Endodermal cell (in vitro differentiated cells): ENCODE data around the gene MTMR4. TPM values are rescaled to one million over a fixed set of nuclear protein-coding genes. Genes with fewer than 3 reads are reported as not detected.

Experiments used
- DNase-seq: peaks from one replicate; pipeline ENCODE4 v3.0.0-alpha.2; 2017
- H3K27ac ChIP-seq: 2 replicates; pipeline ENCODE4 v1.5.1; 2013; ENCODE audit warnings: mild to moderate bottlenecking, low read depth, low read length, moderate library complexity
- H3K27me3 ChIP-seq: 2 replicates; pipeline ENCODE4 v1.6.1; 2013; ENCODE audit warnings: mild to moderate bottlenecking, low read length, moderate library complexity; ENCODE audit not compliant: insufficient read depth, control insufficient read depth, poor library complexity, severe bottlenecking
- H3K36me3 ChIP-seq: 2 replicates; pipeline ENCODE4 v1.7.0; 2013; ENCODE audit warnings: mild to moderate bottlenecking, low read length, moderate library complexity; ENCODE audit not compliant: control insufficient read depth, insufficient read depth
- H3K4me1 ChIP-seq: one replicate; pipeline ENCODE4 v1.7.0; 2013; ENCODE audit warnings: low read length; ENCODE audit not compliant: control insufficient read depth, insufficient read depth
- H3K4me3 ChIP-seq: 2 replicates; pipeline ENCODE4 v1.5.1; 2013; ENCODE audit warnings: mild to moderate bottlenecking, low read length, moderate library complexity
- H3K9ac ChIP-seq: 2 replicates; pipeline ENCODE4 v1.6.1; 2013; ENCODE audit warnings: mild to moderate bottlenecking, low read length, moderate library complexity; ENCODE audit not compliant: poor library complexity, severe bottlenecking; ENCODE audit errors: extremely low read depth
- H3K9me3 ChIP-seq: 2 replicates; pipeline ENCODE4 v1.6.1; 2013; ENCODE audit warnings: mild to moderate bottlenecking, low read length, moderate library complexity; ENCODE audit not compliant: control insufficient read depth
- H3K27ac Mint-ChIP-seq: 2 replicates; pipeline ENCODE4 v1.8.0; 2020; ENCODE audit warnings: mixed read lengths
- H3K27me3 Mint-ChIP-seq: 2 replicates; pipeline ENCODE4 v1.8.0; 2021; ENCODE audit warnings: mild to moderate bottlenecking, mixed read lengths; ENCODE audit not compliant: insufficient read depth
- H3K36me3 Mint-ChIP-seq: 2 replicates; pipeline ENCODE4 v1.8.0; 2020; ENCODE audit warnings: low read depth, mixed read lengths
- H3K4me1 Mint-ChIP-seq: 2 replicates; pipeline ENCODE4 v1.8.0; 2020; ENCODE audit warnings: mixed read lengths
- H3K4me3 Mint-ChIP-seq: 2 replicates; pipeline ENCODE4 v1.8.0; 2020; ENCODE audit warnings: mild to moderate bottlenecking, moderate library complexity, mixed read lengths
- H3K9me3 Mint-ChIP-seq: 2 replicates; pipeline ENCODE4 v1.8.0; 2020; ENCODE audit warnings: mild to moderate bottlenecking, mixed read lengths
- WGBS, 2 experiments: methylation state at CpG; one replicate each; pipeline versions ENCODE4 v1.1.5 to v1.1.7; 2013; ENCODE audit warnings: missing lambda C conversion rate in 2 of 2, mixed read lengths in 1 of 2; ENCODE audit not compliant: insufficient coverage in 1 of 2, insufficient read length in 1 of 2; 5-methylcytosine and 5-hydroxymethylcytosine counted together
- total RNA-seq, 2 donors: library from RNA; stranded (reverse); fragmentation: NEBNext Ultra II Directional in 1 of 2; extraction: Animal tissue kit (Norgen Biotek cat#: 25700) in 1 of 2; gene quantifications; 2 replicates in 1 of 2; 3 replicates in 1 of 2; pipeline ENCODE4 v1.2.1, GENCODE V29; 2021
- TF ChIP-seq, protein P1 (sequence below): fragments of 200-600 bp; sonication (generic); conservative IDR thresholded peaks from 2 replicates; pipeline ENCODE4 v1.5.0; 2021; ENCODE audit warnings: antibody characterized with exemption, mild to moderate bottlenecking

MTMR4 gene
- total RNA-seq, 2 donors from 2014 or later: 39.4 to 52.9 TPM

GRCh38 chr17:58535431-58535830 lies 21.0 kb upstream of the MTMR4 start:
- no peak overlapping the region for H3K27ac ChIP-seq
- no peaks in the 10 kb centered on the region for H3K36me3 ChIP-seq
- Mint-ChIP-seq H3K27ac (no peak overlapping the region), H3K4me3 (no peak overlapping the region), H3K27me3 (peaks cover 59% of the 10 kb centered on the region), H3K9me3 (no peaks in the 10 kb centered on the region), H3K36me3 (no peaks in the 10 kb centered on the region), H3K4me1 (peaks cover 7% of the 10 kb centered on the region)
- H3K4me1 ChIP-seq: no peaks in the 10 kb centered on the region
- no peak overlapping the region for H3K9ac ChIP-seq
- H3K27me3 ChIP-seq: peaks cover 51% of the 10 kb centered on the region
- no peak for DNase-seq
- no peaks in the 10 kb centered on the region for H3K9me3 ChIP-seq
- H3K4me3 ChIP-seq: no peak overlapping the region
- TF ChIP-seq, protein P1, sequence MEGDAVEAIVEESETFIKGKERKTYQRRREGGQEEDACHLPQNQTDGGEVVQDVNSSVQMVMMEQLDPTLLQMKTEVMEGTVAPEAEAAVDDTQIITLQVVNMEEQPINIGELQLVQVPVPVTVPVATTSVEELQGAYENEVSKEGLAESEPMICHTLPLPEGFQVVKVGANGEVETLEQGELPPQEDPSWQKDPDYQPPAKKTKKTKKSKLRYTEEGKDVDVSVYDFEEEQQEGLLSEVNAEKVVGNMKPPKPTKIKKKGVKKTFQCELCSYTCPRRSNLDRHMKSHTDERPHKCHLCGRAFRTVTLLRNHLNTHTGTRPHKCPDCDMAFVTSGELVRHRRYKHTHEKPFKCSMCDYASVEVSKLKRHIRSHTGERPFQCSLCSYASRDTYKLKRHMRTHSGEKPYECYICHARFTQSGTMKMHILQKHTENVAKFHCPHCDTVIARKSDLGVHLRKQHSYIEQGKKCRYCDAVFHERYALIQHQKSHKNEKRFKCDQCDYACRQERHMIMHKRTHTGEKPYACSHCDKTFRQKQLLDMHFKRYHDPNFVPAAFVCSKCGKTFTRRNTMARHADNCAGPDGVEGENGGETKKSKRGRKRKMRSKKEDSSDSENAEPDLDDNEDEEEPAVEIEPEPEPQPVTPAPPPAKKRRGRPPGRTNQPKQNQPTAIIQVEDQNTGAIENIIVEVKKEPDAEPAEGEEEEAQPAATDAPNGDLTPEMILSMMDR: no peak
- WGBS, 2 experiments: 88% methylated on average over 2 of the region's 2 CpGs

DNA sequence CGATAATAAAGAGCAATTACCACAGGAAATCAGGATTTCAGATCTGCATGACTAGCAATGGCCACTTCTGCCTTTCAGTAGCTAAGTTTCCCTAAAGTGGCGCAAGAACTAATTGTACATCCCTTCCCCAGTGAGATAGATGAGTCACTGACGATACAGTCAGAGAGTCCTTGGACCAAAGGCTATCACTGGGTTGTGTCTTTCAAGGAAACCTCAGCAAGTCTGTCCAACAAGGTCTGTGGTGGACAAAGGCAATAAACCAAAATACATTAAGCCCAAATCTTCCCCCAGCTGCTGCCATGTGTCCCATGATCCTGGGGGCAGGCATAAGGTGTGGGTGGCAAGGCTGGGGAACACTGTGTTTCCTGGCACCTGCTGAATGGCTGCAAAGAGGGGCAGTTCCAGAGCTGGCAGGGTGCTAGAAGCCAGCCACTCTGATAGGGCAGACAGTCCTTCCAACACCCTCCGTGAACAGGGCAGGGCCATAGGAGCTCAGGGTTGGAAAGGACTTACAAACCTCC lies 20.5 kb upstream of the MTMR4 start:
- peaks cover 55% of the 10 kb centered on the region for H3K27me3 ChIP-seq
- WGBS, 2 experiments: 84 to 91% methylated on average over 4 of the region's 4 CpGs

DNA sequence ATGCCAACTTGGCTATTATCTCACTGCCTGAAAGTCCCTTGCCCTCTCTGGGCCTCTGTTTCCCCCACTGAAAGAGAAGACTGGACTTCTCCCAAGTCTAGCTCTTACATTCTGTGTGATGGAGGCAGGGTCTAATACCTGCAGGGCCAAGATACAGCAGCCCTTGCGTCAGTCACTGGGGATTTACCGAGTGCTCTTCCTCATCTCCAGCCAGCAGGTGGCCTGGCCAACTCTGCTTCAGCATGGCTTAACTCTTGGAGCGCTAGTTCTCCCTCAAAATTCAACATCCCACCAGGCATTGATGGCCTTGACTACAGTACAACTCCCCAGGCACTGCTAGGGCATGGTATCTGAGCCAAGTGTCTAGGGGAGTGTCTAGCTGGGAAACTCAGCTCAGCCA lies 19.9 kb upstream of the MTMR4 start:
- WGBS, 2 experiments: 75 to 81% methylated on average over 3 of the region's 3 CpGs
- Mint-ChIP-seq H3K27ac (no peak overlapping the region), H3K27me3 (peaks cover 68% of the 10 kb centered on the region), H3K36me3 (no peaks in the 10 kb centered on the region), H3K9me3 (no peaks in the 10 kb centered on the region), H3K4me3 (no peak overlapping the region), H3K4me1 (peaks cover 7% of the 10 kb centered on the region)
- Histone ChIP-seq H3K9me3 (no peaks in the 10 kb centered on the region), H3K27me3 (peaks cover 55% of the 10 kb centered on the region), H3K4me3 (no peak overlapping the region), H3K36me3 (no peaks in the 10 kb centered on the region), H3K9ac (no peak overlapping the region), H3K4me1 (no peaks in the 10 kb centered on the region), H3K27ac (no peak overlapping the region)
- TF ChIP-seq, protein P1: peak; percentile 61
- no peak for DNase-seq

More for the DNA sequence above, 20.5 kb upstream of the MTMR4 start:
- H3K9ac ChIP-seq: no peak overlapping the region
- H3K4me1 Mint-ChIP-seq: peaks cover 7% of the 10 kb centered on the region
- TF ChIP-seq, protein P1: no peak
- H3K27ac Mint-ChIP-seq: no peak overlapping the region
- H3K36me3 Mint-ChIP-seq: no peaks in the 10 kb centered on the region
- H3K4me3 Mint-ChIP-seq: no peak overlapping the region
- peak overlapping the region; percentile 27 for H3K27ac ChIP-seq
- no peak overlapping the region for H3K4me3 ChIP-seq
- peaks cover 63% of the 10 kb centered on the region for H3K27me3 Mint-ChIP-seq
- H3K9me3 Mint-ChIP-seq: no peaks in the 10 kb centered on the region
- DNase-seq: no peak
- H3K36me3 ChIP-seq: no peaks in the 10 kb centered on the region
- H3K4me1 ChIP-seq: no peaks in the 10 kb centered on the region
- no peaks in the 10 kb centered on the region for H3K9me3 ChIP-seq
